ENCODE measurements around the gene AP2B1.

AP2B1 gene

DNA sequence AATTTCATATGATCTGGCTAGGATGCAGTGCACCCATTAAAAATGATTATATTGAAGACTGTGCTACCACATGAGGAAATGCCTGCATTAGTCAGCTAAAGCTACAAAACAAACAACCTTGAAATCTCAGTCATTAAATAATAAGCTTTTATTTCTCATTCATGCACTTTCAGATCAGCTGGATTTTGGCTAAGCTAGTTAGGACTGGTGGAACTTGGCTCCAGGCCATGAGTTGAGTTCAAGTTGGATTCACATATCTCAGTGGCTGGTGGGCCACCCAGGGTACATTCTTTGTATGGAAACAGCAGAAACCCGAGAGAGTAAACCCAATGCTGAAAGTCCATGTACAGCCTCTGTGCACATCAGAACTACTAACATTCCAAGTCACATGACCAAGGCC, 43.3 kb upstream of the AP2B1 start:
- no peak overlapping the region for H3K27ac ChIP-seq
- TF ChIP-seq ZFX (IDR thresholded peaks at IDR 0.05), result no peak
- no peak for TF ChIP-seq CTCF (conservative IDR thresholded peaks at IDR 0.05)

- no peak for TF ChIP-seq ZFX (IDR thresholded peaks at IDR 0.05)
- TF ChIP-seq CTCF (conservative IDR thresholded peaks at IDR 0.05), result no peak
- no peak overlapping the region for H3K27ac ChIP-seq
These were observed 42.0 kb upstream of the AP2B1 start for GRCh38 chr17:35545150-35545549.

- TF ChIP-seq ZFX (IDR thresholded peaks at IDR 0.05) (no peak), CTCF (conservative IDR thresholded peaks at IDR 0.05) (no peak)
- no peak overlapping the region for H3K27ac ChIP-seq
These were observed 40.6 kb upstream of the AP2B1 start for GRCh38 chr17:35546487-35546886.

- no peak overlapping the region for H3K27ac ChIP-seq
- no peak for TF ChIP-seq CTCF (conservative IDR thresholded peaks at IDR 0.05)
- no peak for TF ChIP-seq ZFX (IDR thresholded peaks at IDR 0.05)
These were observed 38.8 kb upstream of the AP2B1 start for GRCh38 chr17:35548208-35548810.

DNA sequence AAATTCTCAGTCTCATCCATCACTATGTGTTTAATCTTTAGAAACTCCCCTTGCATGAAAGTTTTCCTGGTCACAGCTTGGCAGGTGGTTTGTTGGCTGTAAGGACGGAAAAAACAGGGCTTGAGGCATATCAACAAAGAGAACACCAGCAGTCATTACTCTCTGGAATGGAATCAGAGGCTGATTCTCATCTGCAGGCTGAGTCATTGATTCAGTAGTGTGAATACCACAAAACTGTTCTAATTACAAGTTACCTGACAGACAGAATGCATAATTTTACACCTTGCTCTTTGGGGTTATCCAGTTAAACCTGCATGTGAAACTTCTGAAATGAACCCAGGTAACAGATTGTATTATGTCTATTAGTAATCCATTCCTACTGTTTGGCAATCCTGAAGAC, 38.1 kb upstream of the AP2B1 start:
- no peak overlapping the region for H3K27ac ChIP-seq
- no peak for TF ChIP-seq ZFX (IDR thresholded peaks at IDR 0.05)
- no peak for TF ChIP-seq CTCF (conservative IDR thresholded peaks at IDR 0.05)

- H3K27ac ChIP-seq, result no peak overlapping the region
- no peak for TF ChIP-seq CTCF (conservative IDR thresholded peaks at IDR 0.05)
- TF ChIP-seq ZFX (IDR thresholded peaks at IDR 0.05), result no peak
These were observed 33.8 kb upstream of the AP2B1 start for GRCh38 chr17:35553310-35553709.

- TF ChIP-seq ZFX (IDR thresholded peaks at IDR 0.05), result no peak
- no peak for TF ChIP-seq CTCF (conservative IDR thresholded peaks at IDR 0.05)
- H3K27ac ChIP-seq, result no peak overlapping the region
These were observed 32.5 kb upstream of the AP2B1 start for GRCh38 chr17:35554668-35555067.
